ENCODE measurements around the gene MAP3K20.
"Not testable (repeated sequence)": the region's sequence is repeated elsewhere in the genome, so short reads cannot be mapped to it uniquely, and the experiment has no call there.

Gene MAP3K20

GRCh38 chr2:173205375-173205774, 129.7 kb downstream of the MAP3K20 start:
- no peak for DNase-seq (ENCODE audit: low read depth)

GRCh38 chr2:173207124-173207523, 131.5 kb downstream of the MAP3K20 start:
- DNase-seq (ENCODE audit: low read depth): not testable (repeated sequence)

- DNase-seq (ENCODE audit: low read depth): peak; percentile 1
Observed at GRCh38 chr2:173210270-173211196, 134.9 kb downstream of the MAP3K20 start.

GRCh38 chr2:173213181-173213580, 137.5 kb downstream of the MAP3K20 start:
- no peak for DNase-seq (ENCODE audit: low read depth)

- DNase-seq (ENCODE audit: low read depth): no peak
Observed at GRCh38 chr2:173214213-173214612, 138.6 kb downstream of the MAP3K20 start.

GRCh38 chr2:173215316-173215715, 139.7 kb downstream of the MAP3K20 start:
- no peak for DNase-seq (ENCODE audit: low read depth)

GRCh38 chr2:173216051-173216450, 140.4 kb downstream of the MAP3K20 start:
- no peak for DNase-seq (ENCODE audit: low read depth)

GRCh38 chr2:173216668-173217067, 141.0 kb downstream of the MAP3K20 start:
- DNase-seq (ENCODE audit: low read depth): no peak

GRCh38 chr2:173217116-173217840, 141.6 kb downstream of the MAP3K20 start:
- no peak for DNase-seq (ENCODE audit: low read depth)

GRCh38 chr2:173218326-173219056, 142.8 kb downstream of the MAP3K20 start:
- no peak for DNase-seq (ENCODE audit: low read depth)

- no peak for DNase-seq (ENCODE audit: low read depth)
Observed at GRCh38 chr2:173221132-173221695, 145.6 kb downstream of the MAP3K20 start.

GRCh38 chr2:173221937-173222594, 146.4 kb downstream of the MAP3K20 start:
- no peak for DNase-seq (ENCODE audit: low read depth)

- DNase-seq (ENCODE audit: low read depth): no peak
Observed at GRCh38 chr2:173223871-173224270, 148.2 kb downstream of the MAP3K20 start.

GRCh38 chr2:173226899-173227698, 151.5 kb downstream of the MAP3K20 start:
- DNase-seq (ENCODE audit: low read depth): no peak

- DNase-seq (ENCODE audit: low read depth): no peak
Observed at GRCh38 chr2:173229086-173229485, 153.4 kb downstream of the MAP3K20 start.

- DNase-seq (ENCODE audit: low read depth): no peak
Observed at GRCh38 chr2:173230181-173230580, 154.5 kb downstream of the MAP3K20 start.

- DNase-seq (ENCODE audit: low read depth): no peak
Observed at GRCh38 chr2:173231042-173231441, 155.4 kb downstream of the MAP3K20 start.

- no peak for DNase-seq (ENCODE audit: low read depth)
Observed at GRCh38 chr2:173231465-173231864, 155.8 kb downstream of the MAP3K20 start.

- DNase-seq (ENCODE audit: low read depth): no peak
Observed at GRCh38 chr2:173232956-173233744, 157.5 kb downstream of the MAP3K20 start.
